Subcutaneous abdominal adipose tissue (tissue), 5 donors: ENCODE measurements around the gene DOCK1.
"Not testable (repeated sequence)": the region's sequence is repeated elsewhere in the genome, so short reads cannot be mapped to it uniquely, and the experiment has no call there.

Experiments used
- H3K27ac ChIP-seq: one replicate; pipeline ENCODE4 v1.7.0; 2013; ENCODE audit warnings: low read depth, mild to moderate bottlenecking, inconsistent platforms, low read length, moderate library complexity
- H3K27me3 ChIP-seq, 5 donors: one replicate each; pipeline ENCODE4 v1.7.0; 2013; ENCODE audit warnings: low read length in 5 of 5, inconsistent platforms in 1 of 5; ENCODE audit not compliant: control insufficient read depth in 5 of 5, insufficient read depth in 4 of 5
- H3K36me3 ChIP-seq, 5 donors: one replicate each; pipeline ENCODE4 v1.7.0; 2013; ENCODE audit warnings: low read length in 5 of 5; ENCODE audit not compliant: control insufficient read depth in 5 of 5, insufficient read depth in 5 of 5
- H3K4me1 ChIP-seq, 5 donors: one replicate each; pipeline ENCODE4 v1.7.0; 2013; ENCODE audit warnings: low read length in 5 of 5, mild to moderate bottlenecking in 3 of 5, moderate library complexity in 1 of 5; ENCODE audit not compliant: control insufficient read depth in 5 of 5, insufficient read depth in 5 of 5
- H3K4me3 ChIP-seq, 5 donors: one replicate each; pipeline ENCODE4 v1.7.0; 2013; ENCODE audit warnings: low read length in 5 of 5, low read depth in 1 of 5
- H3K9ac ChIP-seq, 5 donors: one replicate each; pipeline ENCODE4 v1.7.0; 2013; ENCODE audit warnings: low read length in 5 of 5, mild to moderate bottlenecking in 4 of 5, moderate library complexity in 3 of 5
- H3K9me3 ChIP-seq, 5 donors: one replicate each; pipeline ENCODE4 v1.7.0; 2013; ENCODE audit warnings: low read length in 5 of 5; ENCODE audit not compliant: control insufficient read depth in 5 of 5
- donor health status: healthy.
- donor health status: healthy.
- donor health status: healthy.
- donor health status: healthy.
- donor health status: healthy.

The DOCK1 gene

GRCh38 chr10:126909147-126909546 lies 3.9 kb downstream of the DOCK1 start:
- H3K9me3 ChIP-seq = no peaks in the 10 kb centered on the region
- H3K9ac ChIP-seq = no peak overlapping the region
- H3K27ac ChIP-seq = no peak overlapping the region
- no peak overlapping the region for H3K4me3 ChIP-seq
- H3K27me3 ChIP-seq = no peaks in the 10 kb centered on the region
- no peaks in the 10 kb centered on the region for H3K36me3 ChIP-seq
- peaks cover 8 to 52% (median 39%) of the 10 kb centered on the region in 5 donors for H3K4me1 ChIP-seq

DNA sequence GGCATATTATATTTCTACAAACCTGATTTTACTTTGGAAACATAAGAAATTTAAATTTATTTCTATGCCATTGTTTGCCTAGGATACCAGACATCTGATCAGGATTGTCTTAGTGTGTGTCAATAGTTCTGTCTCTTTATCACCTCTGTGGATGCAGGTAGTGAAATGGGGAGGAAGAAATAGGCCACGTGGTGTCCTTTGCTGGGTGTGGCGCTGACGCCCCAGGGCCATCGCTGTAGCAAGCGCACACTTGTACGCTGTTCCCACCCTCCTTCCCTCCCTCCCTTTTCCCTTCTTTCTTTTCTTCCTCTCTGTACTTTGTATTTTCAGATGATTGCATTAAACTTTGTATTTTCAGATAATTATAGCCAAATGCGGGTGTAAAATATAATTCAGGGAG lies 5.0 kb downstream of the DOCK1 start:
- Histone ChIP-seq H3K36me3 (no peaks in the 10 kb centered on the region), H3K4me1 (peaks cover 6 to 46% (median 30%) of the 10 kb centered on the region in 5 donors), H3K4me3 (no peak overlapping the region), H3K9me3 (no peaks in the 10 kb centered on the region), H3K27me3 (no peaks in the 10 kb centered on the region), H3K27ac (no peak overlapping the region), H3K9ac (no peak overlapping the region)

- no peak overlapping the region for H3K9ac ChIP-seq
- peaks cover 6 to 46% (median 30%) of the 10 kb centered on the region in 5 donors for H3K4me1 ChIP-seq
- no peaks in the 10 kb centered on the region for H3K27me3 ChIP-seq
- H3K4me3 ChIP-seq = no peak overlapping the region
- no peaks in the 10 kb centered on the region for H3K9me3 ChIP-seq
- no peak overlapping the region for H3K27ac ChIP-seq
- no peaks in the 10 kb centered on the region for H3K36me3 ChIP-seq
Measured at GRCh38 chr10:126910798-126911197, 5.6 kb downstream of the DOCK1 start.

DNA sequence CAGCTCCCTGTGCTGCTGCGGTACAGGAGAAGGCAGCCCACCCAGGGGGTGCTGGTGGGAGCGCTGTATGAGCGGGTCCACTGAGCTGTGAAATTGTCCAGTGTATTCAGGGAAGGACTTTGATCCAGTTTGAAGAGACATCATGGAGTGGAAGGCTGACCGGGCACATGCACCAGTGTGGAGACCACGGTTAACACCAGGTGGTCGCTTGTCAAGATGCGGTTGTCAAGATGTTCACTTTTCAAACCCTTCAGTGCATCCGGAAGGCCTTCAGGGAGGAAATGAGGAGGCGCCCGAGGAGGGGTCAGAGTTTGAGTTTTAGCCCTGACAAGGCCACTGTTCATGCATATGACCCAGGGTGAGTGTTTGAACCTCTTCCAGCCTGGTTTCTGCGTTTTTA lies 6.1 kb downstream of the DOCK1 start:
- H3K9me3 ChIP-seq = no peaks in the 10 kb centered on the region
- no peak overlapping the region for H3K27ac ChIP-seq
- no peaks in the 10 kb centered on the region for H3K27me3 ChIP-seq
- no peak overlapping the region for H3K4me3 ChIP-seq
- H3K9ac ChIP-seq = no peak overlapping the region
- H3K4me1 ChIP-seq = peaks cover 6 to 44% (median 26%) of the 10 kb centered on the region in 5 donors
- H3K36me3 ChIP-seq = no peaks in the 10 kb centered on the region

- H3K27ac ChIP-seq = no peak overlapping the region
- peaks cover 10 to 39% (median 27%) of the 10 kb centered on the region in 5 donors for H3K4me1 ChIP-seq
- no peak overlapping the region for H3K4me3 ChIP-seq
Measured at GRCh38 chr10:126913316-126913715, 8.1 kb downstream of the DOCK1 start.

DNA sequence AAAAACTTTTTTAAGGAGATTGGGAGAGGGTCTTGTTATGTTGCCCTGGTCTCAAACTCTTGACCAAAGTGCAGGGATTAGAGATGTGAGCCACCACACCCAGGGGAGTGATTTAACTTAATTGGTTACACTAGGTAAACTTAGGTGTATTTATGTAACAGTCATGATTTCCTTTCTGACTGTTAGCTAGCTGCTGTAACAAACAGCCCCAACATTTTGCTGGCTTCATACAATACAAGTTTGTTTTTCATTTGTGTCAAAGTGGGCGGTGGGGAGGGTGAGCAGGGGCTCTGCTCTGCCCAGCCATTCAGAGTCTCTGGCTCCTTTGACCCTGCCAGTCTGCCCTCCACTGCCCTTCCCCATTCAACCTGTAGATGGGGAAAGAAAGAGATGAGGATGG lies 9.3 kb downstream of the DOCK1 start:
- H3K27ac ChIP-seq = no peak overlapping the region
- H3K9ac ChIP-seq = no peak overlapping the region
- peaks cover 0 to 5% (median 0%) of the 10 kb centered on the region in 5 donors for H3K36me3 ChIP-seq
- peaks cover 9 to 37% (median 25%) of the 10 kb centered on the region in 5 donors for H3K4me1 ChIP-seq
- H3K4me3 ChIP-seq = no peak overlapping the region
- no peaks in the 10 kb centered on the region for H3K9me3 ChIP-seq
- no peaks in the 10 kb centered on the region for H3K27me3 ChIP-seq

More at GRCh38 chr10:126913316-126913715, 8.1 kb downstream of the DOCK1 start:
- no peaks in the 10 kb centered on the region for H3K9me3 ChIP-seq
- H3K9ac ChIP-seq = no peak overlapping the region
- peaks cover 0 to 5% (median 0%) of the 10 kb centered on the region in 5 donors for H3K36me3 ChIP-seq
- H3K27me3 ChIP-seq = no peaks in the 10 kb centered on the region

DNA sequence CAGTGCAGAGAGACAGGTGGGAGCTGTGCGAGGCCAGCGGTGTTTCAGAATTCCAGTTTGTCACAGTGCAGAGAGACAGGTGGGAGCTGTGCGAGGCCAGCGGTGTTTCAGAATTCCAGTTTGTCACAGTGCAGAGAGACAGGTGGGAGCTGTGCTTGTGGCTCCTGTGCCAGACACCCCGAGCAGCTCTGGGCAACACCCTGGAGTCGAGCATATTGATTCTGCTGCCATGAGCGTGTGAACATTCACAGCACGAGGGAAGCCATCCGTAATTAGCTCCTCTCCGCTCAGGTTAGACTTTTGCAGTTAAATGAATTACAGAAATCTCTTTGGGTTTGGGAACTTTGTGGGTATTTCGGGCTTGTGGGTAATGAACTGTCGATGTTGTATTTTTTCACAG lies 11.7 kb downstream of the DOCK1 start:
- H3K27me3 ChIP-seq, H3K27ac ChIP-seq, H3K36me3 ChIP-seq, H3K9ac ChIP-seq, H3K9me3 ChIP-seq, H3K4me3 ChIP-seq: not testable (repeated sequence)
- H3K4me1 ChIP-seq = peaks cover 10 to 44% (median 28%) of the 10 kb centered on the region in 5 donors

DNA sequence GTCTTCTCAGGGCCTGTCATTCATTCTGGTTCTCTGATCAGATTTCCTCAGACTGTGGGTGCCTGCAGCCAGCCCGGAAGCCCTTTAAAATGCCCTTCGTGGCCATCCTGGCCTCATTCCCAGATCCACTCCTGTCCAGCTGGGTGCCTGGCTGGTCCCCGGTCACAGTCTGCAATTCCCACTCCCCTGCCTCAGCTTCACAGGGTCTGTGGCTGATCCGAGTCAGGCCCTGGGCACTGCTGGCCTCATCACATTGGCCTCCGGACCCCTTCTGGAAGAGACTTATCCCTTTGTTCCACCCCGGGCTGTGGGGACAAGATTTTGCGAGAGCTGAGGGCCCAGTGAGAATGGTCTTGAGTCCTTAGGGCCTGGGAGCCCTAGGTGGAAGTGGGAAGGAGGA lies 12.1 kb downstream of the DOCK1 start:
- Histone ChIP-seq H3K4me3 (no peak overlapping the region), H3K27me3 (no peaks in the 10 kb centered on the region), H3K9me3 (no peaks in the 10 kb centered on the region), H3K9ac (no peak overlapping the region), H3K36me3 (peaks cover 0 to 5% (median 2%) of the 10 kb centered on the region in 5 donors), H3K4me1 (peaks cover 10 to 44% (median 28%) of the 10 kb centered on the region in 5 donors), H3K27ac (peak overlapping the region; percentile 1)

GRCh38 chr10:126917975-126918908 lies 13.0 kb downstream of the DOCK1 start:
- Histone ChIP-seq H3K36me3 (peaks cover 0 to 5% (median 2%) of the 10 kb centered on the region in 5 donors), H3K9me3 (no peaks in the 10 kb centered on the region), H3K9ac (peak overlapping the region in 1 of 5 donors; percentile 16), H3K4me1 (peaks cover 10 to 37% (median 28%) of the 10 kb centered on the region in 5 donors), H3K27me3 (no peaks in the 10 kb centered on the region), H3K4me3 (peak overlapping the region in 1 of 5 donors; percentile 0), H3K27ac (peak overlapping the region; percentile 6)

- Histone ChIP-seq H3K36me3 (peaks cover 0 to 5% (median 2%) of the 10 kb centered on the region in 5 donors), H3K9me3 (no peaks in the 10 kb centered on the region), H3K4me1 (peaks cover 10 to 40% (median 28%) of the 10 kb centered on the region in 5 donors), H3K9ac (no peak overlapping the region), H3K27me3 (no peaks in the 10 kb centered on the region), H3K27ac (peak overlapping the region; percentile 6), H3K4me3 (peak overlapping the region in 2 of 5 donors; percentile 7 to 27)
Measured at GRCh38 chr10:126919426-126919825, 14.2 kb downstream of the DOCK1 start.
